Mesothelial cell of epicardium (in vitro differentiated cells): ENCODE measurements around the gene RIMS4. TPM values are rescaled to one million over a fixed set of nuclear protein-coding genes. Genes with fewer than 3 reads are reported as not detected.
A peak's percentile ranks its signal among the peaks of the same experiment; 100 is the strongest.

Source experiments
- DNase-seq, 2 experiments: peaks; one replicate each; pipeline ENCODE4 v3.0.0; 2021; ENCODE audit warnings: low spot score in 2 of 2; ENCODE audit not compliant: unreplicated experiment in 2 of 2
- H3K27ac Mint-ChIP-seq: 2 replicates; pipeline ENCODE4 v1.8.0; 2021; ENCODE audit warnings: mixed read lengths
- H3K27me3 Mint-ChIP-seq: 2 replicates; pipeline ENCODE4 v1.8.0; 2021; ENCODE audit warnings: low read depth, mixed read lengths
- H3K36me3 Mint-ChIP-seq: 2 replicates; pipeline ENCODE4 v1.8.0; 2021; ENCODE audit warnings: mixed read lengths
- H3K4me1 Mint-ChIP-seq: 2 replicates; pipeline ENCODE4 v1.8.0; 2021; ENCODE audit warnings: mixed read lengths
- H3K4me3 Mint-ChIP-seq: 2 replicates; pipeline ENCODE4 v1.8.0; 2021; ENCODE audit warnings: mild to moderate bottlenecking, moderate library complexity, mixed read lengths
- H3K9me3 Mint-ChIP-seq: 2 replicates; pipeline ENCODE4 v1.8.0; 2021; ENCODE audit warnings: mixed read lengths
- CTCF ChIP-seq: fragments of 200-600 bp; sonication (generic); IDR thresholded peaks from one replicate; pipeline ENCODE4 v1.5.0; 2021; ENCODE audit warnings: antibody characterized with exemption; ENCODE audit not compliant: unreplicated experiment
- total RNA-seq: library from RNA; stranded (reverse); gene quantifications from 3 replicates; pipeline ENCODE4 v1.2.1, GENCODE V29; 2021

Gene RIMS4
- 1.3 to 2.2 TPM (median 1.6 TPM) in 3 replicates for total RNA-seq

- peak within 1 kb of the TSS; percentile 63 for H3K4me3 Mint-ChIP-seq
- peaks cover 68% of the 10 kb centered on the region for H3K27me3 Mint-ChIP-seq
- H3K27ac Mint-ChIP-seq: no peak within 1 kb of the TSS
- no peak for TF ChIP-seq CTCF
- H3K36me3 Mint-ChIP-seq: no peaks in the 10 kb centered on the region
- peaks cover 3% of the 10 kb centered on the region for H3K4me1 Mint-ChIP-seq
- H3K9me3 Mint-ChIP-seq: no peaks in the 10 kb centered on the region
- DNase-seq: peak in 1 of 2 experiments; percentile 56
Measured at GRCh38 chr20:44810391-44811149, at the start of gene RIMS4. Gene RIMS4, minus strand, starts transcription at chr20:44810546. Its CDS starts 275 bp downstream, at chr20:44810271.

- peaks cover 14% of the 10 kb centered on the region for H3K4me1 Mint-ChIP-seq
- H3K4me3 Mint-ChIP-seq: no peak overlapping the region
- H3K27ac Mint-ChIP-seq: no peak overlapping the region
- H3K36me3 Mint-ChIP-seq: no peaks in the 10 kb centered on the region
- peaks cover 3% of the 10 kb centered on the region for H3K9me3 Mint-ChIP-seq
- DNase-seq: no peak
- no peak for TF ChIP-seq CTCF
- H3K27me3 Mint-ChIP-seq: peaks cover 8% of the 10 kb centered on the region
Measured at GRCh38 chr20:44858606-44859360, 48.4 kb upstream of the RIMS4 start.

- TF ChIP-seq CTCF: no peak
- Mint-ChIP-seq H3K27ac (no peak overlapping the region), H3K36me3 (no peaks in the 10 kb centered on the region), H3K27me3 (peaks cover 16% of the 10 kb centered on the region), H3K4me3 (no peak overlapping the region), H3K4me1 (peaks cover 7% of the 10 kb centered on the region), H3K9me3 (peaks cover 3% of the 10 kb centered on the region)
- no peak for DNase-seq
Measured at GRCh38 chr20:44856856-44857448, 46.6 kb upstream of the RIMS4 start.

GRCh38 chr20:44856442-44856841 lies 46.1 kb upstream of the RIMS4 start:
- Mint-ChIP-seq H3K4me3 (no peak overlapping the region), H3K27me3 (peaks cover 16% of the 10 kb centered on the region), H3K36me3 (no peaks in the 10 kb centered on the region), H3K4me1 (peaks cover 2% of the 10 kb centered on the region), H3K9me3 (peaks cover 3% of the 10 kb centered on the region), H3K27ac (no peak overlapping the region)
- TF ChIP-seq CTCF: no peak
- DNase-seq: no peak

GRCh38 chr20:44851545-44851944 lies 41.2 kb upstream of the RIMS4 start:
- Mint-ChIP-seq H3K27me3 (peaks cover 16% of the 10 kb centered on the region), H3K36me3 (no peaks in the 10 kb centered on the region), H3K9me3 (peaks cover 2% of the 10 kb centered on the region), H3K27ac (no peak overlapping the region), H3K4me1 (peaks cover 5% of the 10 kb centered on the region), H3K4me3 (no peak overlapping the region)
- no peak for TF ChIP-seq CTCF
- DNase-seq: no peak
